WI38 (cell line): ENCODE data around the gene GOLGA2.

ENCODE experiments used
- H3K4me3 ChIP-seq: 2 replicates; pipeline ENCODE4 v1.5.1; 2011; ENCODE audit warnings: low read depth, mild to moderate bottlenecking, control low read depth, low read length
- TF ChIP-seq, protein P1 (sequence below): IDR thresholded peaks from 2 replicates; pipeline ENCODE4 v1.5.1; 2012; ENCODE audit warnings: low read depth, mild to moderate bottlenecking, control low read depth, low read length

GOLGA2 gene

DNA sequence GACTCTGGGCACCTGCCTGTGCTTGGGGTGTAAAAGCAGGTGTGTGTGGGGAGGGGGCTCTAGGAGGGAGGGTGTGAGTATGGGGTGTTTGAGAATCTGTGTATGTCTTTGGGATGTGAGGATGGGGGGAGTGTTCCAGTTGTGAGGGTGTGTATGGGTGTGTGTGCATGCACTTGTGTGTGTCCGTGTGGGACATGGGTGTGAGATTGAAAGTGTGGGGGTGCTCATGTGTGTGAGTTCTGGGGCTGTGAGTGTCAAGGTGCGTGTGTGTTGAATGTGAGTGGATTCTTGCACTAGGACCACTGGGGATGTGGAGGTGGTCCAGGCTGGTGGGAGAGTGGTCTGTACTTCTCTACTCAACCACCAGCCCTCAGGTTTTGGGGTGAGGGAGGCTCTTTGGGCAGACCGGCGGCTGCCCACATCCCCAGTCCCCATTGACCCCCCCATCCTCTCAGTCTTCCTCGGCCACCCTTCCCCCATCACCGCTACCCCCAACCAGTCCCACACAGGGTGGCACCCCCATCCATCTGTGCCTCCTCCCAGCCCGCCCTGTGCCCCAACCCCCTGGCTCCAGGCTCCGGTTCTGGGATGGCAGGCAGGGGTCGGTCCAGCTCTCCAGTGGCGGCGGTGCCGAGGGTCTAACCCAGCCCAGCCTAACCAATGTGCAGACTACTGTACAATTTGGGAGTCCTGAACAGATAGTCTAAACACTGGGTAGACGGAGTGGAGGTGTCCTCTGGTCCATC is 31.5 kb downstream of the GOLGA2 start:
- TF ChIP-seq, protein P1, sequence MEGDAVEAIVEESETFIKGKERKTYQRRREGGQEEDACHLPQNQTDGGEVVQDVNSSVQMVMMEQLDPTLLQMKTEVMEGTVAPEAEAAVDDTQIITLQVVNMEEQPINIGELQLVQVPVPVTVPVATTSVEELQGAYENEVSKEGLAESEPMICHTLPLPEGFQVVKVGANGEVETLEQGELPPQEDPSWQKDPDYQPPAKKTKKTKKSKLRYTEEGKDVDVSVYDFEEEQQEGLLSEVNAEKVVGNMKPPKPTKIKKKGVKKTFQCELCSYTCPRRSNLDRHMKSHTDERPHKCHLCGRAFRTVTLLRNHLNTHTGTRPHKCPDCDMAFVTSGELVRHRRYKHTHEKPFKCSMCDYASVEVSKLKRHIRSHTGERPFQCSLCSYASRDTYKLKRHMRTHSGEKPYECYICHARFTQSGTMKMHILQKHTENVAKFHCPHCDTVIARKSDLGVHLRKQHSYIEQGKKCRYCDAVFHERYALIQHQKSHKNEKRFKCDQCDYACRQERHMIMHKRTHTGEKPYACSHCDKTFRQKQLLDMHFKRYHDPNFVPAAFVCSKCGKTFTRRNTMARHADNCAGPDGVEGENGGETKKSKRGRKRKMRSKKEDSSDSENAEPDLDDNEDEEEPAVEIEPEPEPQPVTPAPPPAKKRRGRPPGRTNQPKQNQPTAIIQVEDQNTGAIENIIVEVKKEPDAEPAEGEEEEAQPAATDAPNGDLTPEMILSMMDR, result no peak

DNA sequence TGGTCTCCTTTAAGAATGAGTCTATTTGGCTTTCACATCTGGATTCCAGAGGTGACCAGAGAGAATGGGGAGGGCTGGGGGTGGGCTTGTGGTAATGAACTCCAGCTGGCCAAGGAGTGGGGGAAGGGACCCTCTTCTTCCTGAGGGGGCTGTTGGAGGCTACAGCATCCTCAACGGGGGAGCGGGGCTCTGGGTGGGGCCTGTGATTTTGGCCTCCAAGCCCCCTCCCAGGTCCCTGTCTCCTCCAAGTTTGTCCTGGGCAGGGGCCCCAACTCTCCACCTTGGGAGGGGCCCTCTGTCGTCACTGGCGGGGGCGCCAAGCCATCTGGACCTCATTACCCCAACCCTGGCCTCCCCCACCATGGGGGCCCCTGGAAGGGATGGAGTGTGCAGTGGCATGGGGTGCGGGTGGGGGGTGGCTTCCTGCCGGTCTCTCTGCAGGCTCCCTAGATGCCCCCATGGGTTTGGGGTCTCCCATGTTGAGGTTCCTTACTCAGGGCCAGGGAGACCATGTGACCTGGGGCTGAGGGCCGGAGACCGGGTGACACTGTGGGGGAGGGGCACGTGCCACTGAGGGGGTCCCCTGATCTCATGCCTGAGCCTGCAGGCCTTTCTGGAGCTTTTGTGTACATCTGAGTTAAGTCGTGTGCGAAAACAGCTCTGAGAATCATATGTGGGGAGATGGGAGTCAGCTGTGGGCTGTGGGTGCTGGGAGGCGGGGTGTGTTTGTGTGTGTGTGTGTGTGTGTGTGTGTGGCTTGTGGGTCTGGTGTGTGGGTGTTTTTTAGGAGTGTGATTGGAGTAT is 32.4 kb downstream of the GOLGA2 start:
- no peak overlapping the region for H3K4me3 ChIP-seq

More for the DNA sequence above, 31.5 kb downstream of the GOLGA2 start:
- peak overlapping the region; percentile 57 for H3K4me3 ChIP-seq

DNA sequence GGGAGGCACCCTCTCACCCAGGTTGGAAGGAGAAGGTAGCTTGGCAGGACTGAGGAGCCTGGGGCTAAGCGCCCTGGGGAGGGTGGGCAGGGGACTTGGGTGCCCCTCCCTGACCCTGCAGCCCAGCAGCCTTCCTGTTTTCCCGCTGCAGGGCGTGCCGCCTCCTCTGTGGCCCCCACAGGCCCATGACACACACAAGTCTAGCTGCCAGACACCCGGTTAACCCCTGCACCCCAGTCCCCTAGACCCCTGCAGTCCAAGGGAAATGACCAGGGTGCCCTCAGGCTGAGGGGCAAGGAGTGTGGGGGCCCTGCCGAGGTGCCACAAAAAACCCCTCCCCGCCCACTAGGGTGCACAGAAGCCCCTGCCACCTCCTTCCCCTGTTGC is 33.0 kb downstream of the GOLGA2 start:
- TF ChIP-seq, protein P1, result no peak
- no peak overlapping the region for H3K4me3 ChIP-seq

More for the DNA sequence above, 32.4 kb downstream of the GOLGA2 start:
- TF ChIP-seq, protein P1, result no peak

DNA sequence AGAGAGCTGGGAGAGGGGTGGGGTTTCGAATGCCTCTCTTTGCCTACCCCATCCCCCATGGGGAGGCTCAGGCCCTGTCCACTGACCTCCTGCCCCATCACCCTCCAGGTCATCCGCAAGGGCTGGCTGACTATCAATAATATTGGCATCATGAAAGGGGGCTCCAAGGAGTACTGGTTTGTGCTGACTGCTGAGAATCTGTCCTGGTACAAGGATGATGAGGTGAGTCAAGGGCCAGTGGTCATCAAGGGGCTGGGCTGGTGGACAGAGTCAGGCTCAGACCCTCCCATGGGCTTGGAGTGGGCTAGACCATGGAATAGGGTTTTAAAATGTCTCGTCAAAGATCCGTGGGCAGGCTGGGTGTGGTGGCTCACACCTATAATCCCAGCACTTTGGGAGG is 33.7 kb downstream of the GOLGA2 start:
- H3K4me3 ChIP-seq, result no peak overlapping the region
- TF ChIP-seq, protein P1, result no peak

DNA sequence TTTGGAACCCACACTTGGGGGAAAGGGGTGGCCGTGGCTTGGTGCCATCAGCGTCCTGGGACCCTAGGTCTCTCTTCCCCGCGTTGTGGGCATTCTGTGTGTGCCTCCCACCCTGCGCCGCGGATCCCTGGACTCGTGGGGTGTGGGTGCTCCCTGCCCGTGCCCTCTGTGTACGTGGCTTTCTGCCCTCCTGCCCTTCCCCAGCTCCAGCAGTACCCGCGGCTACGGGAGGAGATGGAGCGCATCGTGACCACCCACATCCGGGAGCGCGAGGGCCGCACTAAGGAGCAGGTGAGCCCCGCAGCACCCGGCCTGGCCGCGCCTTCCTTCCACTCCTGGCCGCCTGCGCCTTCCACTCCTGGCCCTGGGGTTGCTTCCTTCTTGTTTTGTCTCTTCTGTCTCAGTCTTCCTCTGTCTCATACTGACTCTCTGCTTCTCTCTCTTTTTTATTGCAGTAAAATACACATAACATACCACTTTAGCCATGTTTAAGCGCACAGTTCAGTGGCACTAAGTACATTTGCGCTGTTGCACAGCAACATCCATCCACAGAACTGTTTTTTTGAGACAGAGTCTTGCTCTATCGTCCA is 41.9 kb downstream of the GOLGA2 start:
- no peak overlapping the region for H3K4me3 ChIP-seq
- TF ChIP-seq, protein P1, result no peak

DNA sequence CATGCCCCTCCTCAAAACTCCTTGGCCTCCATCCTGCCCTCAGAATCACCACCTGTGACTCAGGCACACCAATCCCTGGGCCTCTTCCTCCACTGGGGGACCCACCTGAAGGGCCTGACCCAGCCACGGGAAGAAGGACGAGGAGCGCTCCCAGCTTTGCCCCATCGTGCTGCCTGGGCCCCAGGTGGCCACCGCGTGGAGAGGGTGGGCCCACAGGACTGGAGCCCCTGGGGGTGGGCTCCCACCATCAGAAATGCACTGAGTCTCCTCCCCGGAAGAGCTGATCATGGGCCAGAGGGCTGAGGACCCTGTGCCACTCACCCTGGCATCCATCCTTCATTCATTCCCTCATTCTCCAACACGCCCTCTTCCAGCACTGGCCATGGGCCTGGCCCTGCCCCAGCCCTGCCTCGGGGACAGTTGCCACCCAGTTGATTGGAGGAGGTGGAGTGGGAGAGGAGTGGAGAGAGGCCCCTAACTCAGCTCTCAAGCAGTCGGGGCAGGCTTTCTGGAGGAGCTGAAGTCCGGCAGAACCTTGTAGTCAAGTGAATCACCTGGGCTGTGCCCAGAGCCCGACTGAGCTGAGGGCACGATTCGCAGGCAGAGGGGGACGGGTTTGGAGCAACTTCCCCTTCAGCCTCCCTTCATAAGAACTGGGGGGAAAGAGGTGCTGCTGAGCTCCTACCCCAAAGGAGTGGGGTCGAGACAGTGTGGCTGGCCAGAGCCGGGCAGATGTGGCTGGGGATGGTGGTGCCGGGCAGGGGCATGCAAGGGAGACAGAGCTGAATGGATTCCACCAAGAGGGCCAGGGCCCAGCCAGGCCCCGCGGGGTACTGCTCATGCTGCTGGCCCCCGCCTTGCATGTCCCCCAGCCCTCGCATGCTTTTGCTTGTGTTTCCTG is 43.0 kb downstream of the GOLGA2 start:
- TF ChIP-seq, protein P1, result no peak
- no peak overlapping the region for H3K4me3 ChIP-seq
